ENCODE results near the gene ITGAL. TPM values are rescaled to one million over a fixed set of nuclear protein-coding genes. Genes with fewer than 3 reads are reported as not detected.
A peak's percentile ranks its signal among the peaks of the same experiment; 100 is the strongest.

Gene ITGAL
- total and polyA plus RNA-seq, 2 donors (not counting 3 experiments of a cell fraction or from before 2014, with no cell fraction given), result not detected

GRCh38 chr16:30534368-30535105 lies 62.0 kb downstream of the ITGAL start, which contains the start of gene ZNF747:
Gene ZNF747, minus strand, starts transcription at chr16:30534858. Its CDS starts 179 bp downstream, at chr16:30534679.
- Histone ChIP-seq H3K36me3 (ENCODE audit: control insufficient read depth in 2 of 2, extremely low read depth in 1 of 2, insufficient read depth in 2 of 2, low read length in 2 of 2) (peaks cover 0 to 2% of the 10 kb centered on the region in 2 experiments), H2AFZ (ENCODE audit: low read depth, low read length) (peak within 1 kb of the TSS; percentile 98), H3K27ac (ENCODE audit: insufficient read depth, low read depth, low read length) (peak within 1 kb of the TSS; percentile 76), H3K9me3 (replicated peaks; ENCODE audit: control insufficient read depth, insufficient read depth, low read length) (no peaks in the 10 kb centered on the region), H3K79me2 (ENCODE audit: control insufficient read depth, insufficient read depth, low read length) (peaks cover 2% of the 10 kb centered on the region), H3K9me1 (replicated peaks; ENCODE audit: control insufficient read depth, extremely low read depth, insufficient read depth, low read length) (no peaks in the 10 kb centered on the region), H4K20me1 (replicated peaks; ENCODE audit: control insufficient read depth, extremely low read depth, insufficient read depth, low read length) (no peaks in the 10 kb centered on the region), H3K4me2 (ENCODE audit: insufficient read depth, low read length) (peak within 1 kb of the TSS; percentile 78), H3K9ac (replicated peaks; ENCODE audit: extremely low read depth, insufficient read depth, low read length) (peak within 1 kb of the TSS; percentile 90), H3K4me3 (replicated peaks in 1 of 3; ENCODE audit: insufficient read depth in 1 of 3, low read depth in 1 of 3, low read length in 3 of 3) (peak within 1 kb of the TSS; percentile 62 to 76 (median 67)), H3K4me1 (ENCODE audit: control insufficient read depth, extremely low read depth, insufficient read depth, low read length) (peaks cover 14% of the 10 kb centered on the region), H3K27me3 (ENCODE audit: control insufficient read depth in 2 of 2, insufficient read depth in 2 of 2, low read length in 2 of 2) (no peaks in the 10 kb centered on the region)
- no peak for TF ChIP-seq MAX (IDR thresholded peaks at IDR 0.05; ENCODE audit: insufficient read depth, insufficient read length)
- no peak for TF ChIP-seq EZH2 (IDR thresholded peaks at IDR 0.05; ENCODE audit: borderline replicate concordance, low read depth, low read length, severe bottlenecking)
- TF ChIP-seq MYC (IDR thresholded peaks at IDR 0.05; ENCODE audit: low read depth, low read length), result no peak
- no peak for TF ChIP-seq JUN (IDR thresholded peaks at IDR 0.05; ENCODE audit: borderline replicate concordance, insufficient read depth, insufficient read length, low read depth)
- no peak for TF ChIP-seq CTCF (IDR thresholded peaks at IDR 0.05; ENCODE audit: extremely low read depth in 1 of 2, insufficient read depth in 1 of 2, low read depth in 1 of 2, low read length in 2 of 2)
- no peak for TF ChIP-seq GATA2 (IDR thresholded peaks at IDR 0.05; ENCODE audit: insufficient read depth, insufficient read length, low read depth, low read length)
- peak; percentile 6 for TF ChIP-seq FOS (IDR thresholded peaks at IDR 0.05; ENCODE audit: borderline replicate concordance, insufficient read depth, low read length)
- peak; percentile 73 for TF ChIP-seq POLR2AphosphoS5 (IDR thresholded peaks at IDR 0.05; ENCODE audit: insufficient read depth, low read depth, low read length)
- peak; percentile 76 for TF ChIP-seq POLR2A (IDR thresholded peaks at IDR 0.05; ENCODE audit: low read depth, low read length)
- ChIA-PET CTCF (interaction anchor here (0.6 to 2.8 kb wide), 15 partner anchors 7 to 119 kb away, joined by 3 to 30 read pairs (median 6); partner anchors contain the start of genes DCTPP1, ZNF689 and ZNF764), POLR2A (interaction anchor here (0.7 to 1.8 kb wide), 2 partner anchors 23 to 483 kb away, joined by 3 to 13 read pairs; partner anchors contain the start of gene ZNF764)
- dilution Hi-C loops (cut with MboI; ENCODE audit: extremely low pct_ligation_motif_present, low sequenced_read_pairs) (no loop called here), intact Hi-C loops (cut with micrococcal nuclease) (loop anchor here (1.0 to 2.0 kb wide), 2 partner anchors 24 to 90 kb away; partner anchors contain the start of genes SEPHS2 and ZNF764)
- TSS peak; percentile 24 for BruUV-seq (replicated peaks)
- FAIRE-seq (peak; percentile 90), DNase-seq (ENCODE audit: low read depth, low spot score) (peak; percentile 86)

All from endothelial cell of umbilical vein (primary cell).